A549 (cell line): ENCODE results near the gene METTL27. TPM values are rescaled to one million over a fixed set of nuclear protein-coding genes. Genes with fewer than 3 reads are reported as not detected.

Experiments
- ATAC-seq, 2 experiments: fragments of 200-7000 bp in 1 of 2; fragments of >200 bp in 1 of 2; cut with Nextera tagmentation in 1 of 2; cut with Tn5 transposase in 1 of 2; 3 replicates each; pipeline versions ENCODE4 v1.8.0 to v1.9.1; 2018 to 2020; ENCODE audit warnings: mild to moderate bottlenecking in 1 of 2, moderate library complexity in 1 of 2
- CTCF ChIA-PET: fragments of 300-600 bp; sonication (Branson Sonifier 250); formaldehyde crosslinking; extraction: SDS; loops from one replicate; lab custom pipeline; 2021; ENCODE audit warnings: antibody characterized with exemption, inconsistent platforms; lab: Yijun Ruan, JAX
- POLR2A ChIA-PET: fragments of 350-600 bp; formaldehyde crosslinking; extraction: SDS; loops from one replicate; lab custom pipeline; 2021; ENCODE audit warnings: antibody characterized with exemption, inconsistent platforms; lab: Yijun Ruan, JAX
- DNase-seq, 2 experiments: peaks; one replicate each; pipeline versions ENCODE4 v3.0.0 to v3.0.0-alpha.2; 2011 to 2016; ENCODE audit warnings: low read depth in 1 of 2, low spot score in 1 of 2
- FAIRE-seq: peaks from 2 replicates; lab custom pipeline; 2011; peaks lifted over from hg19 to GRCh38; lab: Jason Lieb, UNC
- H3K27ac ChIP-seq, 2 experiments: fragments of >200 bp; sonication (Bioruptor Twin); formaldehyde crosslinking; 3 replicates each; pipeline ENCODE4 v1.5.1; 2016 to 2017
- H3K4me1 ChIP-seq: fragments of >200 bp; sonication (Bioruptor Twin); formaldehyde crosslinking; 3 replicates; pipeline ENCODE4 v1.6.1; 2016
- H3K4me2 ChIP-seq: fragments of >200 bp; sonication (Bioruptor Twin); formaldehyde crosslinking; 3 replicates; pipeline ENCODE4 v1.6.1; 2016
- H3K4me3 ChIP-seq: fragments of >200 bp; sonication (Bioruptor Twin); formaldehyde crosslinking; 3 replicates; pipeline ENCODE4 v1.5.1; 2016
- H3K9me3 ChIP-seq: fragments of >200 bp; sonication (Bioruptor Twin); formaldehyde crosslinking; 3 replicates; pipeline ENCODE4 v1.6.1; 2016
- CBX2 ChIP-seq: fragments of 200-600 bp; sonication (generic); IDR thresholded peaks from 2 replicates; pipeline ENCODE4 v1.6.1; 2016; ENCODE audit warnings: low read depth, mild to moderate bottlenecking, borderline replicate concordance
- CHD2 ChIP-seq: fragments of 150-350 bp; IDR thresholded peaks from 2 replicates; pipeline ENCODE4 v1.6.1; 2014; ENCODE audit warnings: low read length; ENCODE audit not compliant: partially characterized antibody
- CHD4 ChIP-seq: fragments of 200-600 bp; sonication (generic); IDR thresholded peaks from 2 replicates; pipeline ENCODE4 v1.6.1; 2016; ENCODE audit warnings: antibody characterized with exemption, mild to moderate bottlenecking, borderline replicate concordance
- EP300 ChIP-seq, 2 experiments: fragments of >200 bp; sonication (Bioruptor Twin); formaldehyde crosslinking; IDR thresholded peaks; 2 replicates in 1 of 2; 3 replicates in 1 of 2; pipeline ENCODE4 v1.6.1; 2016 to 2017
- ESRRA ChIP-seq: fragments of 150-350 bp; IDR thresholded peaks from 2 replicates; pipeline ENCODE4 v1.6.1; 2014; ENCODE audit warnings: mild to moderate bottlenecking, low read length, borderline replicate concordance
- FOSL2 ChIP-seq, 2 experiments: fragments of 450-650 bp in 1 of 2; fragments of >200 bp in 1 of 2; sonication (Bioruptor Twin) in 1 of 2; formaldehyde crosslinking; IDR thresholded peaks; 2 replicates each; pipeline versions ENCODE4 v1.5.0 to v1.6.1; 2016 to 2020; ENCODE audit warnings: mild to moderate bottlenecking in 1 of 2, moderate library complexity in 1 of 2
- GATA3 ChIP-seq: IDR thresholded peaks from 2 replicates; pipeline ENCODE4 v1.6.1; 2012; ENCODE audit warnings: borderline replicate concordance
- HEYL ChIP-seq: fragments of 250-450 bp; sonication (Bioruptor Pico); IDR thresholded peaks from 2 replicates; pipeline ENCODE4 v1.8.0; 2021; ENCODE audit warnings: mild to moderate bottlenecking, moderate library complexity
- HMGXB4 ChIP-seq: fragments of 250-450 bp; sonication (Bioruptor Pico); IDR thresholded peaks from 2 replicates; pipeline ENCODE4 v1.5.0; 2021; ENCODE audit warnings: mild to moderate bottlenecking, moderate library complexity, borderline replicate concordance
- HOXB13 ChIP-seq: fragments of 250-450 bp; sonication (Bioruptor Pico); IDR thresholded peaks from 2 replicates; pipeline ENCODE4 v1.5.0; 2020; ENCODE audit warnings: low read depth, mild to moderate bottlenecking, moderate library complexity
- KDM5A ChIP-seq: fragments of 200-600 bp; sonication (generic); IDR thresholded peaks from 2 replicates; pipeline ENCODE4 v1.6.1; 2016; ENCODE audit warnings: antibody characterized with exemption, mild to moderate bottlenecking
- MAFK ChIP-seq: fragments of 450-650 bp; IDR thresholded peaks from 2 replicates; pipeline ENCODE4 v1.6.1; 2014; ENCODE audit not compliant: partially characterized antibody
- MAZ ChIP-seq: fragments of 150-350 bp; IDR thresholded peaks from 2 replicates; pipeline ENCODE4 v1.6.1; 2014; ENCODE audit warnings: antibody characterized with exemption, low read depth, low read length, borderline replicate concordance
- NFE2L2 ChIP-seq: fragments of 150-350 bp; conservative IDR thresholded peaks from 2 replicates; pipeline ENCODE4 v1.6.1; 2014; ENCODE audit warnings: low read length
- POLR2A ChIP-seq: IDR thresholded peaks from 2 replicates; pipeline ENCODE4 v1.6.1; 2012; ENCODE audit warnings: mild to moderate bottlenecking, low read length
- RARB ChIP-seq: fragments of 250-450 bp; sonication (Bioruptor Pico); IDR thresholded peaks from 2 replicates; pipeline ENCODE4 v1.8.0; 2021; ENCODE audit warnings: mild to moderate bottlenecking, moderate library complexity
- RFX5 ChIP-seq: fragments of 450-650 bp; IDR thresholded peaks from 2 replicates; pipeline ENCODE4 v1.7.1; 2014; ENCODE audit warnings: antibody characterized with exemption, mild to moderate bottlenecking, moderate library complexity
- TP53 ChIP-seq: fragments of 250-450 bp; sonication (Bioruptor Pico); IDR thresholded peaks from 2 replicates; pipeline ENCODE4 v1.5.0; 2021; ENCODE audit warnings: mild to moderate bottlenecking, moderate library complexity
- ZC3H11A ChIP-seq: fragments of 450-650 bp; IDR thresholded peaks from 2 replicates; pipeline ENCODE4 v1.6.1; 2014; ENCODE audit warnings: antibody characterized with exemption, mild to moderate bottlenecking
- ZFP36 ChIP-seq: fragments of 450-650 bp; IDR thresholded peaks from 2 replicates; pipeline ENCODE4 v1.6.1; 2014; ENCODE audit warnings: borderline replicate concordance; ENCODE audit not compliant: partially characterized antibody
- ZSCAN20 ChIP-seq: fragments of 250-450 bp; sonication (Bioruptor Pico); IDR thresholded peaks from 2 replicates; pipeline ENCODE4 v1.8.0; 2022; ENCODE audit warnings: mild to moderate bottlenecking, moderate library complexity
- WGBS: methylation state at CpG from one replicate; pipeline ENCODE4 v1.1.6; 2017; ENCODE audit errors: missing lambda C conversion rate; 5-methylcytosine and 5-hydroxymethylcytosine counted together
- polyA plus RNA-seq, 4 experiments: library from polyadenylated mRNA; depleted of rRNA in 3 of 4; stranded (reverse); fragments of >200 nt; fragmentation: RNase III in 1 of 4; extraction: RNeasy Plus Mini Kit Qiagen cat#74134 plus additional on column Dnase treatment in 1 of 4; gene quantifications; 2 replicates in 3 of 4; 3 replicates in 1 of 4; pipeline ENCODE4 v1.2.3, GENCODE V29; 2011 to 2017
- TF ChIP-seq, protein P1 (sequence below): IDR thresholded peaks from 2 replicates; pipeline ENCODE4 v1.6.1; 2012; ENCODE audit warnings: low read depth, borderline replicate concordance

The METTL27 gene
- polyA plus RNA-seq, 2 of the 4 experiments (the other 2 are of a cell fraction): 4.1 to 4.9 TPM

DNA sequence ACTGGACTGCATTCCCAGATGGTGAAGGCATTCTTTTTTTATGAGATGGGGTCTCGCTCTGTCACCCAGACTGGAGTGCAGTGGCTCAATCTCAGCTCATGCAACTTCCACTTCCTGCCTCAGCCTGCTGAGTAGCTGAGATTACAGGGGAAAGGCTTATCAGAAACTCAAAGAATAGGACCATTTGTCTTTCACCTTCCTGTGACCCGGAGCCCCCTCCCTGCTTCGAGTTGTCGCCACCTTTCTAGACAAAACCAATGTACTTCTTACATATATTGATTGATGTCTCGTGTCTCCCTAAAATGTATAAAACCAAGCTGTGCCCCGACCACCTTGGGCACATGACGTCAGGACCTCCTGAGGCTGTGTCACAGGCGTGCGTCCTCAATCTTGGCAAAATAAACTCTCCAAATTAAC lies 1.8 kb upstream of the METTL27 start:
- CTCF ChIA-PET: interaction anchor here (0.6 to 1.0 kb wide), 4 partner anchors 11 to 275 kb away, joined by 3 to 4 read pairs (median 4); no protein-coding TSS in a partner anchor
- H3K4me3 ChIP-seq: no peak overlapping the region
- 72% methylated on average over 9 of the region's 9 CpGs for WGBS
- no peak overlapping the region for H3K27ac ChIP-seq
- H3K4me2 ChIP-seq: no peak overlapping the region
- no peak for DNase-seq
- H3K9me3 ChIP-seq: no peaks in the 10 kb centered on the region
- no peak for ATAC-seq
- no peak for FAIRE-seq
- POLR2A ChIA-PET: no interaction called here
- H3K4me1 ChIP-seq: peaks cover 8% of the 10 kb centered on the region
- TF ChIP-seq ESRRA (no peak), RFX5 (no peak), CHD2 (no peak), MAFK (no peak), FOSL2 (IDR thresholded peaks at IDR 0.05) (no peak), FOSL2 (CRISPR knock-in tag; IDR thresholded peaks at IDR 0.05) (no peak), CHD4 (no peak), CBX2 (no peak), ZC3H11A (no peak), RARB (CRISPR knock-in tag) (no peak), ZSCAN20 (no peak), TP53 (CRISPR knock-in tag) (no peak), EP300 (IDR thresholded peaks at IDR 0.05) (no peak), POLR2A (no peak), HOXB13 (CRISPR knock-in tag) (no peak), HEYL (no peak), GATA3 (no peak), HMGXB4 (CRISPR knock-in tag) (no peak)
- TF ChIP-seq, protein P1, sequence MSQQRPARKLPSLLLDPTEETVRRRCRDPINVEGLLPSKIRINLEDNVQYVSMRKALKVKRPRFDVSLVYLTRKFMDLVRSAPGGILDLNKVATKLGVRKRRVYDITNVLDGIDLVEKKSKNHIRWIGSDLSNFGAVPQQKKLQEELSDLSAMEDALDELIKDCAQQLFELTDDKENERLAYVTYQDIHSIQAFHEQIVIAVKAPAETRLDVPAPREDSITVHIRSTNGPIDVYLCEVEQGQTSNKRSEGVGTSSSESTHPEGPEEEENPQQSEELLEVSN: no peak

GRCh38 chr7:73841689-73842066 lies 638 bp downstream of the METTL27 start:
- no peaks in the 10 kb centered on the region for H3K9me3 ChIP-seq
- peak overlapping the region; percentile 76 for H3K4me3 ChIP-seq
- TF ChIP-seq MAZ (no peak), NFE2L2 (no peak), ZFP36 (peak; percentile 62)
- TF ChIP-seq, all 56 proteins: peak for 1
- ChIA-PET POLR2A (interaction anchor here (0.6 to 2.3 kb wide), 6 partner anchors 9 to 235 kb away, joined by 3 to 25 read pairs (median 16); partner anchors contain the start of genes ABHD11 and CLDN4), CTCF (interaction anchor here (0.6 to 2.0 kb wide), 6 partner anchors 13 to 185 kb away, joined by 3 to 6 read pairs (median 4); no protein-coding TSS in a partner anchor)
- ATAC-seq: peak; percentile 45 to 71
- H3K4me2 ChIP-seq: peak overlapping the region; percentile 81
- peak overlapping the region; percentile 87 to 92 for H3K27ac ChIP-seq
- WGBS: 37% methylated on average over 11 of the region's 15 CpGs
- H3K4me1 ChIP-seq: peaks cover 8% of the 10 kb centered on the region; the same call in 1 of the 3 replicates
- DNase-seq: peak; percentile 44 to 69
- FAIRE-seq: no peak

DNA sequence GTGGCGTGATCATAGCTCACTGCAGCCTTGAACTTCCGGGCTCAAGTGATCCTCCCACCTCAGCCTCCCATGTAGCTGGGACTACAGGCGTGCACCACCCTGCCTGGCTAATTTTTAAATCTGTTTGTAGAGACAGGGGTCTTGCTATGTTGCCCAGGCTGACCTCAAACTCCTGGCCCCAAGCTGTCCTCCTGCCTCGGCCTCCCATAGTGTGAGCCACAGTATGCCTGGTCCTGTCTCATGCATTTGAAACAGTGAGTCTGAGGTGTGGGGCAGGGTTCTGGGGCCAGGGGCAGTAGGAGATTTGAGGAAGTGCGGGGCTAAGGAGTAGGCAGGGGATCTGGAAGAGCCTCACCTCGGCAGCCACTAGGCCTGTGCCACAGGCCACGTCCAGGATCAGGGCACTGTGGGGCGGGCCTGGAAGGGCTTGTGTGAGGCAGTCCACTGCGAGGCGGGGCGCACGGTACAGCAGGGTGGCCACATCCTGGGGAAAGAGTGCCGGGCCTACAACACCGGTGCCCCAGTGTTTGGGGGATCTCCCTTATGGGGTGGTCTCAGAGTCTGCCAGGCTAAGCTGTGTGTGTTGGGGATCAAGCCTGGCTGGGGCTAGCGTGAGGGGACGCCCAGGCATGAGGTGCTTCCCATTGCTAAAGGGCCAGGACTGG lies 1.5 kb downstream of the METTL27 start:
- H3K4me1 ChIP-seq: peaks cover 8% of the 10 kb centered on the region; the same call in 1 of the 3 replicates
- FAIRE-seq (no peak), ATAC-seq (no peak), DNase-seq (no peak)
- H3K4me3 ChIP-seq: no peak overlapping the region
- H3K27ac ChIP-seq: peak overlapping the region in 1 of 2 experiments; percentile 92; a peak in 3 of 6 replicates
- ChIA-PET POLR2A (interaction anchor here (0.6 to 2.3 kb wide), 3 partner anchors 8 to 235 kb away, joined by 3 to 25 read pairs (median 21); partner anchors contain the start of gene CLDN4), CTCF (interaction anchor here (0.6 to 2.6 kb wide), 7 partner anchors 14 to 106 kb away, joined by 3 to 9 read pairs (median 5); no protein-coding TSS in a partner anchor)
- peak overlapping the region; percentile 81 for H3K4me2 ChIP-seq
- no peaks in the 10 kb centered on the region for H3K9me3 ChIP-seq
- WGBS: 93% methylated on average over 16 of the region's 16 CpGs
- no peak for TF ChIP-seq KDM5A
